Panc1 (cell line): ENCODE data around the gene TM9SF4. TPM values are rescaled to one million over a fixed set of nuclear protein-coding genes. Genes with fewer than 3 reads are reported as not detected.
A peak's percentile ranks its signal among the peaks of the same experiment; 100 is the strongest.
"Not testable (repeated sequence)": the region's sequence is repeated elsewhere in the genome, so short reads cannot be mapped to it uniquely, and the experiment has no call there.

Experiments
- ATAC-seq: fragments of 200-7000 bp; cut with Tn5 transposase; 2 replicates; pipeline ENCODE4 v1.9.1; 2020; ENCODE audit warnings: mild to moderate bottlenecking, moderate library complexity
- BruUV-seq: library from RNA; stranded (reverse); fragments of 400-500 nt; replicated peaks from 2 replicates; lab custom pipeline; 2021; lab: Mats Ljungman, UMichigan
- CTCF ChIA-PET: fragments of 300-600 bp; sonication (Branson Sonifier 250); formaldehyde crosslinking; loops from one replicate; lab custom pipeline; 2022; ENCODE audit warnings: antibody characterized with exemption; lab: Charles Lee
- POLR2A ChIA-PET: fragments of 300-600 bp; sonication (Branson Sonifier 250); formaldehyde crosslinking; loops from one replicate; lab custom pipeline; 2022; ENCODE audit warnings: antibody characterized with exemption; lab: Charles Lee
- DNase-seq: peaks from one replicate; pipeline ENCODE4 v3.0.0-alpha.2; 2010; ENCODE audit warnings: low read depth, low spot score
- H3K27ac ChIP-seq: 2 replicates; pipeline ENCODE4 v1.5.1; 2011; ENCODE audit warnings: mild to moderate bottlenecking, low read length, inconsistent platforms
- H3K27me3 ChIP-seq: fragments of 200-500 bp; sonication (Bioruptor generic); 2 replicates; pipeline ENCODE4 v1.6.0; 2014; ENCODE audit warnings: low read length, inconsistent platforms; ENCODE audit not compliant: control insufficient read depth, insufficient read depth
- H3K36me3 ChIP-seq: fragments of 200-500 bp; sonication (Bioruptor generic); 2 replicates; pipeline ENCODE4 v1.5.1; 2014; ENCODE audit warnings: inconsistent platforms, mild to moderate bottlenecking, low read length, moderate library complexity; ENCODE audit not compliant: control insufficient read depth, insufficient read depth
- H3K4me1 ChIP-seq: 2 replicates; pipeline ENCODE4 v1.5.1; 2011; ENCODE audit warnings: inconsistent platforms, mild to moderate bottlenecking, low read length, moderate library complexity; ENCODE audit not compliant: control insufficient read depth, insufficient read depth
- H3K4me3 ChIP-seq, 2 experiments: 2 replicates each; pipeline ENCODE4 v1.5.1; 2011 to 2012; ENCODE audit warnings: low read depth in 2 of 2, low read length in 2 of 2, mild to moderate bottlenecking in 2 of 2, inconsistent platforms in 1 of 2, moderate library complexity in 1 of 2
- H3K9me3 ChIP-seq: fragments of 200-500 bp; sonication (Bioruptor generic); 2 replicates; pipeline ENCODE4 v1.5.1; 2014; ENCODE audit warnings: low read depth, mild to moderate bottlenecking, inconsistent platforms, low read length, moderate library complexity; ENCODE audit not compliant: control insufficient read depth, insufficient read depth
- CTCF ChIP-seq: fragments of 450-650 bp; IDR thresholded peaks from 2 replicates; pipeline ENCODE4 v1.5.1; 2017; ENCODE audit warnings: mild to moderate bottlenecking
- POLR2AphosphoS5 ChIP-seq: IDR thresholded peaks from 2 replicates; pipeline ENCODE4 v1.6.1; 2012; ENCODE audit warnings: mild to moderate bottlenecking, low read depth, low read length, moderate library complexity
- SIN3A ChIP-seq: IDR thresholded peaks from 2 replicates; pipeline ENCODE4 v1.6.1; 2012; ENCODE audit warnings: low read depth, mild to moderate bottlenecking, low read length, moderate library complexity, borderline replicate concordance; ENCODE audit not compliant: insufficient read depth
- TCF7L2 ChIP-seq: IDR thresholded peaks from 2 replicates; pipeline ENCODE4 v1.6.1; 2011; ENCODE audit warnings: mild to moderate bottlenecking, low read depth, low read length, inconsistent platforms
- in situ Hi-C: cut with HindIII; loops from 2 replicates; pipeline ENCODE4 v1.10.0; 2016; ENCODE audit warnings: low sequenced_read_pairs, low pct_unique_long_range_greater_than_20kb
- intact Hi-C: fragments of 100-400 bp; cut with micrococcal nuclease; formaldehyde crosslinking; loops from one replicate; pipeline ENCODE4 v1.10.0; 2022; ENCODE audit not compliant: unreplicated experiment
- total RNA-seq: library from RNA; stranded (reverse); gene quantifications from one replicate; pipeline ENCODE4 v1.2.1, GENCODE V29; 2021; ENCODE audit not compliant: unreplicated experiment
- TF ChIP-seq, protein P1 (sequence below), 2 experiments: IDR thresholded peaks; 2 replicates each; pipeline ENCODE4 v1.6.1; 2011 to 2012; ENCODE audit warnings: low read depth in 2 of 2, control low read depth in 1 of 2, low read length in 1 of 2, mild to moderate bottlenecking in 1 of 2, moderate library complexity in 1 of 2; ENCODE audit not compliant: insufficient read depth in 1 of 2

Gene TM9SF4
- total RNA-seq, 1 experiment from 2014 or later, result 180 TPM

DNA sequence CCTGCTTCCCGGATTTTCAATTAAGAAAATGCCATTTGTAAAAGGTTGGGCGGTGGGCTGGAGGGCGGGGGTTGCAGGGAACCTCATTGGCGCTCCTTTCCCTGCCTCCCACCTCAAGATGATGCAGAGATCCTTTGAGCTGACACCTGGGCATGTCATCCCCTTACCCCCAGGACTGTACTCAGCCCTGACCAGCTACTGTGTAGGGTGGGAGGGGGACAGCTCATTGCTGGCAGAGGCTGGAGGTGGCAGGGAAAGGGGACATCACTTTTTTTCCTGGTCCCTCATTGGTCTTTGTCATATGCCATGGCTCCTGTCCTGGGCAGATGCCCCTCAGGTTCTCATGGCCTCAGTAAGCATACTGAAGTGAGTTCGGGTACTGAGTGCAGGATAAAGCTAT, 83.8 kb downstream of the TM9SF4 start:
- ATAC-seq, H3K27ac ChIP-seq, BruUV-seq, in situ Hi-C loops, H3K4me3 ChIP-seq, DNase-seq, H3K27me3 ChIP-seq, H3K9me3 ChIP-seq, H3K4me1 ChIP-seq, POLR2A ChIA-PET, CTCF ChIA-PET: not testable (repeated sequence)
- intact Hi-C loops, result loop anchor here (10.0 kb wide), 1 partner anchor 559 kb away; the partner anchor contains the start of gene COX4I2
- TF ChIP-seq POLR2AphosphoS5, result 0 out of 2 replicates have a peak, but pooled peaks have one; percentile 9
- H3K36me3 ChIP-seq, result peaks cover 24% of the 10 kb centered on the region

GRCh38 chr20:32193996-32194395, 84.5 kb downstream of the TM9SF4 start:
- no peaks in the 10 kb centered on the region for H3K27me3 ChIP-seq
- in situ Hi-C loops, result no loop called here
- peaks cover 9% of the 10 kb centered on the region; the same call in 1 of the 2 replicates for H3K4me1 ChIP-seq
- intact Hi-C loops, result loop anchor here (10.0 kb wide), 1 partner anchor 559 kb away; the partner anchor contains the start of gene COX4I2
- BruUV-seq, result no TSS peak
- peaks cover 30% of the 10 kb centered on the region for H3K36me3 ChIP-seq
- ChIA-PET POLR2A (no interaction called here), CTCF (no interaction called here)
- TF ChIP-seq TCF7L2 (no peak), POLR2AphosphoS5 (no peak), SIN3A (no peak), CTCF (no peak)
- TF ChIP-seq, protein P1, sequence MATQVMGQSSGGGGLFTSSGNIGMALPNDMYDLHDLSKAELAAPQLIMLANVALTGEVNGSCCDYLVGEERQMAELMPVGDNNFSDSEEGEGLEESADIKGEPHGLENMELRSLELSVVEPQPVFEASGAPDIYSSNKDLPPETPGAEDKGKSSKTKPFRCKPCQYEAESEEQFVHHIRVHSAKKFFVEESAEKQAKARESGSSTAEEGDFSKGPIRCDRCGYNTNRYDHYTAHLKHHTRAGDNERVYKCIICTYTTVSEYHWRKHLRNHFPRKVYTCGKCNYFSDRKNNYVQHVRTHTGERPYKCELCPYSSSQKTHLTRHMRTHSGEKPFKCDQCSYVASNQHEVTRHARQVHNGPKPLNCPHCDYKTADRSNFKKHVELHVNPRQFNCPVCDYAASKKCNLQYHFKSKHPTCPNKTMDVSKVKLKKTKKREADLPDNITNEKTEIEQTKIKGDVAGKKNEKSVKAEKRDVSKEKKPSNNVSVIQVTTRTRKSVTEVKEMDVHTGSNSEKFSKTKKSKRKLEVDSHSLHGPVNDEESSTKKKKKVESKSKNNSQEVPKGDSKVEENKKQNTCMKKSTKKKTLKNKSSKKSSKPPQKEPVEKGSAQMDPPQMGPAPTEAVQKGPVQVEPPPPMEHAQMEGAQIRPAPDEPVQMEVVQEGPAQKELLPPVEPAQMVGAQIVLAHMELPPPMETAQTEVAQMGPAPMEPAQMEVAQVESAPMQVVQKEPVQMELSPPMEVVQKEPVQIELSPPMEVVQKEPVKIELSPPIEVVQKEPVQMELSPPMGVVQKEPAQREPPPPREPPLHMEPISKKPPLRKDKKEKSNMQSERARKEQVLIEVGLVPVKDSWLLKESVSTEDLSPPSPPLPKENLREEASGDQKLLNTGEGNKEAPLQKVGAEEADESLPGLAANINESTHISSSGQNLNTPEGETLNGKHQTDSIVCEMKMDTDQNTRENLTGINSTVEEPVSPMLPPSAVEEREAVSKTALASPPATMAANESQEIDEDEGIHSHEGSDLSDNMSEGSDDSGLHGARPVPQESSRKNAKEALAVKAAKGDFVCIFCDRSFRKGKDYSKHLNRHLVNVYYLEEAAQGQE (IDR thresholded peaks at IDR 0.05; ENCODE audit: insufficient read depth in 1 of 2, low read depth in 2 of 2, low read length in 1 of 2), result no peak
- no peak overlapping the region for H3K4me3 ChIP-seq
- H3K9me3 ChIP-seq, result no peaks in the 10 kb centered on the region
- ATAC-seq (no peak), DNase-seq (no peak)
- no peak overlapping the region for H3K27ac ChIP-seq

DNA sequence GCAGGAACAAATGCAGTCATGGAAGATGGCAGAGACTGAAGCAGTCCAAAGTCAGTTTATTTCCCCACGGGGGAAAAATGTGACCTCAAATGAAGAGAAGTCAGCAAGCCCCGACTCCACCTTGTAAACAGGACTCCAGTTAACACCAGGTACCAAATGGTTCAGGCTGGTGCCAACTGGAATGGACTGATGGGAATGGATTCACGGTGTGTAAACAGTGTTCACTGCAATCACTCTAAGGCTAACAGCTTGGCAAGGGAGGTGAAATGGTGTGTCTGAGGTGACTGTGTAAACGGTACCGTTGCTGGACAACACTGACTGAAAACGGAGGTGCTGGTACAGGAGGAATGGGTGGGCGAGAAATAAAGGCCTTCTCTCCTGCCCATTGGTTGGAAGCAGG, 86.1 kb downstream of the TM9SF4 start:
- Histone ChIP-seq H3K4me3 (no peak overlapping the region), H3K4me1 (peaks cover 7% of the 10 kb centered on the region; the same call in 1 of the 2 replicates), H3K36me3 (peaks cover 31% of the 10 kb centered on the region), H3K27ac (no peak overlapping the region), H3K27me3 (no peaks in the 10 kb centered on the region), H3K9me3 (no peaks in the 10 kb centered on the region)
- intact Hi-C loops, result loop anchor here (10.0 kb wide), 1 partner anchor 561 kb away; the partner anchor contains the start of gene COX4I2
- ChIA-PET POLR2A (no interaction called here), CTCF (no interaction called here)
- no TSS peak for BruUV-seq
- in situ Hi-C loops, result no loop called here
- ATAC-seq (no peak), DNase-seq (no peak)
- TF ChIP-seq POLR2AphosphoS5 (no peak), SIN3A (no peak), TCF7L2 (no peak), CTCF (no peak)
- TF ChIP-seq, protein P1 (IDR thresholded peaks at IDR 0.05; ENCODE audit: insufficient read depth in 1 of 2, low read depth in 2 of 2, low read length in 1 of 2), result no peak
